AG10803 (cell line): ENCODE results near the gene TCF7.
"Not testable (repeated sequence)": the region's sequence is repeated elsewhere in the genome, so short reads cannot be mapped to it uniquely, and the experiment has no call there.

ENCODE experiments used
- DNase-seq: peaks from one replicate; pipeline ENCODE4 v3.0.0; 2010; ENCODE audit warnings: low read depth
- H3K4me3 ChIP-seq: 2 replicates; pipeline ENCODE4 v1.5.1; 2011; ENCODE audit warnings: mild to moderate bottlenecking, low read length, control low read depth
- CTCF ChIP-seq: conservative IDR thresholded peaks from 2 replicates; pipeline ENCODE4 v1.5.1; 2011; ENCODE audit warnings: mild to moderate bottlenecking, low read length, control low read depth, inconsistent platforms

TCF7 gene

GRCh38 chr5:134148316-134148715, 33.8 kb downstream of the TCF7 start:
- no peak overlapping the region for H3K4me3 ChIP-seq
- no peak for DNase-seq
- no peak for TF ChIP-seq CTCF

GRCh38 chr5:134148986-134149539, 34.6 kb downstream of the TCF7 start:
- TF ChIP-seq CTCF, result no peak
- DNase-seq, result no peak
- no peak overlapping the region for H3K4me3 ChIP-seq

GRCh38 chr5:134149571-134150303, 35.3 kb downstream of the TCF7 start:
- no peak overlapping the region for H3K4me3 ChIP-seq
- TF ChIP-seq CTCF, result no peak
- DNase-seq, result peak; percentile 44

GRCh38 chr5:134151723-134152122, 37.2 kb downstream of the TCF7 start:
- no peak overlapping the region for H3K4me3 ChIP-seq
- no peak for TF ChIP-seq CTCF
- no peak for DNase-seq

GRCh38 chr5:134152173-134152832, 37.8 kb downstream of the TCF7 start:
- DNase-seq, H3K4me3 ChIP-seq: not testable (repeated sequence)

GRCh38 chr5:134153241-134153640, 38.8 kb downstream of the TCF7 start:
- H3K4me3 ChIP-seq, result no peak overlapping the region
- DNase-seq, result no peak
- no peak for TF ChIP-seq CTCF

- no peak overlapping the region for H3K4me3 ChIP-seq
- TF ChIP-seq CTCF, result no peak
- no peak for DNase-seq
Observed at GRCh38 chr5:134153657-134154056, 39.2 kb downstream of the TCF7 start.
